GF-D8 (cell line): ENCODE measurements around the gene MELTF.

Experiments
- DNase-seq: peaks from one replicate; lab custom pipeline; 2025; lab: John Stamatoyannopoulos, UW

Gene MELTF

DNA sequence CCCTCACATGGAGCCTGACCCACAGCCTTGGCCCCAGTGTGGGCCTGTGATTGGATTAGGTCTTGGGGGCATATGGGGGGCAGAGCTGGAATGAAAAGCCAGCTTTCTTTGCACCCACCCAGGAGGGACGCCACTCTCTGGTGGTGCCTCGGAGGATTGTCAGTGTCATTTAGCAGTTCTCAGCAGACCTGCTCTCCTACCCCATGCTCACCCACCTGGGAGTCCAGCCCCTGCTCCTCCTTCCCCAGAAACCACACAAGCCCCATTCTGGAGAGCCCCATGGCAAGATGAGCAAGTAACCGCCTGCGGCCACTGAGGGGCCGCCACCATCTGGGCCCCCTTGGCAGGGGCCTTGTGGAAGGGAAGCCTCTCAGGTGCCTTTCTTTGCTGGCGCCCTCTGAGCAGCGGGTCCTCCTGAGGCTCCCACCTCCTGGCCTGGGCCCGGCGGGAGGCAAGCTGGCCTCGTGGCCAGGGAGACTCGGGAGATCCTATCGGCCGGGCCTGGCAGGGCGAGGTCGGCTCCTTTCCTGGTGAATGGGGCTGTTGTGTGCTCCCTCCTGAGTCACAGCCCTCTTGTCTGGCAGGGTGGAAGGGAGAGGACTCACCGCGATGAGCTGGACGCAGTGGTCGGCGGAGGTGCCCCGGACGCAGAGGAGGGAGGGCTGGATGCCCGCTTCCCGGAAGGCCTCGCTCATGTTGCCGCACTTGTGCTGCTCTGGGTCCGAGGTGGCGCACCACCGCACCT is 2.3 kb downstream of the MELTF start:
- no peak for DNase-seq

DNA sequence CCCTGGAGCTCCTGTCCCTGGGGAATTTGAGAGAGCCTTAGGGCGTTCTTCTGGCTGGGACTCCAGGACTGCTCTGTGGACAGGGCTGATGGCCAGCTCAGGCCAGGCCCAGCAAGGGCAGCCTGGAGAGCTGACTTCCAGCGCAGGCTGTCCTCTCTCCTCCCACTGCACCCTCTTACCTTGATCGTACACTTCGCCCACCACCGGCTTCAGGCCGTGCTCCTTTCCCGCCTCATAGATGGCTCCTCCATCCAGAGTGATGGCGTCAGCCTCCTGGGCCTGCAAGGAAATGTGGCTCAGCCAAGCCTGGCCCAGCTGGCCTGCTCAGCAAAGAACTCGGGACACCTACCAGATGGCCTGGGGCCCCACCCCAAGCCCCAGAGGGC is 3.1 kb downstream of the MELTF start:
- no peak for DNase-seq

DNA sequence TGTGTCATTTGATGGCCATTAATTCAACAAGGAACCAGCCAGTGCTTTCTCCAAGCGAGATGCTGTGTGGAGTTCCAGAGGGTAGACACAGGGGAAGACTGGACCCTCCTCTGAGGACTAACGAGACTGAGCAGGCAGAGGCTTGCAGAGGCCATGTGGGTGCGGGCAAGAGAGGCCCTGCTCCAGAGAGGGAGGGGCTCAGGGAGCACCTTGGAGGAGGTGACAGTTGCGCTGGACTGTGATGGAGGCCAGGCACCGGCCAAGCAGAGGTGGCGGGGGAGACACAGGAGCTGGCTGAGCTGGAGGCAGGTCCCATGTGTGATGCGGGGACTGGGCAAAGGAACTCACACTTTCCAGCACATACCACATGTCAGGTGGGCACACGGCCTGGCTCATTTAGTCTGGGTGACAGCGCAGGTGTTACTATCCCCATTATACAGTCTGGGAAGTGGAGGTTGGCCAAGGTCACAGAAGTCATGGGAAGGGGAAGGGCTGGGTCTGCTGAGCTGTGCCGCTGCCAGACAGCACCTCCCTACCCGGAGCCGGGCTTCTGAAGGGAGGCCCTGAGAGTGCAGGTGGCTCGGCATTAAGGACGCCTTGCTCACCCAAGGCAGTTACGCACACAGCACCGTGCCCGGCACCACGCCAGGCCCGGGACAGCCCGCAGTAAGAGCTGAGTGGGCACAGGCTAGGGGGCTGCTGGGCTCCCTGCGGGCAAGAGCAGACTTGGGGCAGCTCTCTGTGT is 3.7 kb downstream of the MELTF start:
- no peak for DNase-seq

DNA sequence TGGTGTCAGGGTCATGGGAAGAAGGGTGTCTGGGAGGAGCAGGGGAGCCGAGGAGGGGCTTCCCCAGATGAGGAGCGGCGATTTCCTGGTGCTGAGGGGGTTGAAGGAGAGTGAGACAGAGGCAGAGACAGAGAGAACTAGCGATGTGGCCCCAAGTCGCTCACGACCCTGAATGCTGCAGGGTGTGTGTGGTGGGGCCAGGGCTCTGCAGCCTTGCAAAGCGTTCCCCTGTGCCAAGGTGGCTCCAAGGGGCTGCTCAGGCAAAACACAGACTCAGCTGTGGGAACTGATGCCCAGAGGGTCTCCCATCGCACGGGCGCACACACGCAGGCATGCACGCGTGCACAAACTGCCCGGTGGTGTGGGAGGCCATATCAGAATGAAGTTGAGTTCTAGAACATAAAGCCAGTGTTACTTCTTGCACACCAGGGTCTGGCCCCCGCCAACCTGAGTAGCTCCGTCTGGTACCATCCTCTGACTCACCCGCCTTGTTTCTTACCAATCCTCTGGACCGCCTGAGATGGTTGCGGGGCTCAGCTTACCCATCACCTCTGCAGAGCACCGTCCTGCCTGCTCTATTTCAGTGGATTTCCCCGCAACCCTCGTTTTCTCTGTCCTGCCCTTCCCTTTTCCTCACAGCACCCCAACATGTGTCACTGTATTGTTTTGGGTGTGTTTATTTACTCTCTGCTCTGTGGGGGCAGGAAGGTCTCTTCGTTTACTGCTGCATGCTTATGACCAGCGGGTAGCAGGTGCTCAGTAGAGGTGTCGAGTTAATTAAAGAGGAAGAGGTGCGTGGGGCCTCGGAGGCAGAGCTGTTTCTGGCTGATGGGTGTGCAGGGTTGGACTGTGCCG is 4.5 kb downstream of the MELTF start:
- DNase-seq, result no peak

DNA sequence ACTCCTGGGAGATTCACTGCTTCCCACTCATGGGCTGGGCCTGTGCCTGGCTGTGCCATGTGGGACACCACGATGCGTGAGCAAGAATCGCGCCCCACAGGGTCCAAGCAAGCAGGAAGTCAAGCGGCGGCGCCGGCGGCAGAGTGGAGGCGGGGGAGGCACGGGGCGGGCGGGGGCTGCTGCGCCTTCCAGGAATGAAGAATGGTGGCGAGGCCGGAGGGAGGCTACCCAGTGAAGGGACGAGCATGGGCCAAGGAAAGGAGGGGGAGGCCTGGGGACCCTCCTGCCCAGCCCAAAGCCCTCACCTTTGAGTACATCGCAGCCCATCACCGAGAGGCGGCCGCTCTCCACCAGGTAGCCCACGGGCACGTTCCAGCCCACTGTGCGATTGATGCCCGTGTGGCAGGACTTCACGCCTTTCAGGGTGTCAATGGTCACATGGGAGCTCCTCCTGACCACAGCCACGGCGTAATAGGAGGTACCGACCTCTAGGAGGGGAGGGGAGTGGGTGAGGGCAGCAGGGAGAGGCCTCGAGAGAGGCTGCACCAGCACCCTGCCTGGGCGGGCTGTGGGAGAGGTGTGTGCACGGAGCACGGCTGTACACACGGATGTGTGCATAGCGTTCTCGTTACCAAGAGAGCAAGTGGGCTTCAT is 5.5 kb downstream of the MELTF start:
- DNase-seq, result no peak

DNA sequence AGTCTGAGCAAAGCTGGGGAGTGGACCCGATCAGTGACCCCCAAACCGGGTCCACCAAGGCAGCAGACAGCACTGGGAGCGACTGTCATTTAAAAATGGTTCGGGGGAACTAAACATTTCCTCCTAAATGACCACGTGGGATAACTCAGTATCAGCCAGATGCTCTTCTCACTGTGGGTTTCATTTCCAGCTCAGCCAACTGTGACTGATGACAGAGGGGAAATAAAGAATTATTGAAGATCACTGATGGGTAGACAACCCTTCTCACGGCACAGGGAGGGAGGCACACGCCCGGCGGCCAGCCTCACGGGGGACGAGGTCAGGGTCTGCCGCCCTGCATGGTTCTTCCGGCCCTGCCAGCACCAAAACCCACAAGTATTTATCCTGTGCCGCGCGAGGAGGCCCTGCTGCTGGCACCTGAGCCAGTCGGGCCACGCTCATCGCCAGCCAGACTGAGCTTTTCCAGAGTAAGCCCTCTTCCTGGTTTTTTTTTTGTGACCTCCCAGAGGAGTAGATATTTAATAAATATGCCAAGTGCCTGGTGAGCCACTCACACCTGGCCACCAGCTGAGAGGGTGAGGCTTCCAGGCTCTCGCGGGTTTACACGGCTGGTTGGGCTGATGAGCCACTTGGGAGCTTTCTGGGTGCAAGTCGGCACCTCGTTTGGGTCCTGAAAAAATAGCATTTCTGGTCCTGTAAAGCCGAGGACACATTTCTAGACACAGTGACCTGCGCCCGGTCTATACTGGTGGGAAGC is 6.2 kb downstream of the MELTF start:
- no peak for DNase-seq

DNA sequence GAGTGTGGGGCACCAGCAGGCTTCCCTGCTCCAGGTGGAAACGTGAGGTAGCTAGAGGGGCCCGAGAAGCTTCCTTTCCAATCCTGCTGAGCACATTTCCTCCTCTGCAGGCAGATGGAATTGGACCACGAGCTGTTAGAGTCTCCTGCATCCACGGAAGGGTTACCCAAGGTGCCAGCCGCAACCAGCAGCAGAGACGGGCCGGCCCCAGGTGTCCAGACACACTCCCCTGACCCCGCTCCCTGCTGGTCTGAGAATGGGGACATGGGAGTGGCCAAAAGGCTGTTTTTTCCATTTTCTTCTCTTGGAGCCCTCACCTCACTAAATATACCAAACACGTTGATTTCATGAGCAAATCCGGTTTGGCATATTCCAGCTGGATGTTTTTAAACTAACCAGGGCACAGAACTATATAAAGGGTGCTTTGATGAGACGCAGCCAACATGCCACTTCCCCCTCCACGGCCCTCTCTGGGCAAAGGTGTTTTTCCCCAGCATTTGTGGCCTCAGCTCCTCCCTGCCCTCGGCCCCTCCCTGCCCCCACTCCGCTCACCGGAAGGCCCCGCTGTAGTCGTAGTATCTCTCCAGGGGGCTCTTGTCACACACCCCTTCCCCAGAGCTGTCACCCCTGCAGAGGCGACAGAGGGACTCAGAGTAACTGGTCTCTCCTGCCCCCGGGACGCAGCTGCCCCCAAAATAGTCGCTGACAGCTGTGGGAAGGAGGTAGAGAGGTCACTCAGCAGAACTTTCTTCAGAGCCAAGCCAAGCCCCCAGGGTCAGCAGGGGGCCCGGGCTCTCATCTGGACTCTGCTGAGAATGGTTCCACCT is 7.0 kb downstream of the MELTF start:
- no peak for DNase-seq

DNA sequence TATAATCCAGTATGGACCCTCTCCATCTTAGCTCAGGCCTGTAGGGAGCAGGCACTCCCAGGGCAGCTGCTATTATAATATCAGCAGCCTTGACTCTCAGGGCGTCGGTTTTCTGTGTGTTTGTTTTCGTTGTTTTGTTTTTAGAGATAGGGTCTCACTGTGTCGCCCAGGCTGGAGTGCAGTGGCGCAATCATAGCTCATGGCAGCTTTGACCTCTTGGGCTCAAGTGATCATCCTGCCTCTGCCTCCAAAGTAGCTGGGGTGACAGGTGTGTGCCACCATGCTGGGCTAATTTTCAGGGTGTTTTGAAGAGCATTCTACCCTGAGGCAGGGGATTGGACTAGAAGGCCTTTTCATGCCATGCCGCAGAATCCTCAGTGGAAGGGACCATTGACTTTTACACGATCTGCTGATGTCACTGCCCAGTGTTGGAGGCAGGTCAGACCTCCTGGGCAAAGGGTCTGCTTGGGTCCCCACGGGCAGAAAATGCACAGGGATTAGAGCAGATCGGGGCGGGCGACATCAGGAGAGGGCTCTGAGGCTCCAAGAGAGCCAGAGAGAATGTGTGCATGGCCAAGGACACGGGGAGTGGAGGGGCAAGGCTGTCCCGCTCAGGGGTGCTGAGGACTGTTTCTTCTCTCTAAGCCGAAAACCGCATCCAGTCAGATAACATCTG is 7.8 kb downstream of the MELTF start:
- no peak for DNase-seq

DNA sequence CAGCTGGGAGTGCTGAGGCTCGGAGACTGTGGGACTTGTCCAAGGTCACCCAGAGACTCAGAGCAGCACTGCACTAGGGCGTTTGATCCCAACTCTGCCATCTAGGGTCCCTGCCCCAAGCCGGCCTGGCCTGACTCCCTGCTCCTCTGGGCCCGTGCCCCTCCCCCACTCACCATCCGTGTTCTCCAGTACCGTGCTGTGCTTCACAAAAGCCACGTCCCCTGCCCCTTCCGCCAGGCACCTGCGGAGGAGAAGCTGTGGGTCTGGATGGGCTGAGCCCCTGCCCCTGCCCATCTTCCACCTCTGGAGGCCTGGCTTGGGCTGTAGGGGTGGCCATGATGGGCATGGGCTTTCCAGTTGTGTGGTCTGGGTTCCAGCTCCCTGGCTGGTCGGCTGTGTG is 8.4 kb downstream of the MELTF start:
- DNase-seq, result no peak

DNA sequence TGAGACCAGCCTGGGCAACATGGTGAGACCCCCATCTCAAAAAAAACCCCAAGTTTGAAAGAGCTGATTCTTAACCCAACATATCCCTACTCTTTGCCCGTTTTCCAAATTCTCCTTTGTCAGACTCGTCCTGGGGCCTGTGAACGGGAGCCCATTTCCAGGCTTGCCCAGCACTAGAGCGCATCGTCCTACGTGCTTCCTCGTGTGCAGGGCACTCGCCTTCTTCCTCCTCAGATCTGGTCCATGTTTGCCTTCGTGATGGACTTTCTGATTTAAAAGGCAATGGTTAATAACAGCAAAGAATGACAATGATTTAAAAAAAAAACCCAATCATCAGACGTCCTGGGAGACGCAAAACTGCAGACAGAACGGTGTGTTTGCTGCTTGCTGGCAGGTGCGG is 10.1 kb downstream of the MELTF start:
- DNase-seq, result no peak

DNA sequence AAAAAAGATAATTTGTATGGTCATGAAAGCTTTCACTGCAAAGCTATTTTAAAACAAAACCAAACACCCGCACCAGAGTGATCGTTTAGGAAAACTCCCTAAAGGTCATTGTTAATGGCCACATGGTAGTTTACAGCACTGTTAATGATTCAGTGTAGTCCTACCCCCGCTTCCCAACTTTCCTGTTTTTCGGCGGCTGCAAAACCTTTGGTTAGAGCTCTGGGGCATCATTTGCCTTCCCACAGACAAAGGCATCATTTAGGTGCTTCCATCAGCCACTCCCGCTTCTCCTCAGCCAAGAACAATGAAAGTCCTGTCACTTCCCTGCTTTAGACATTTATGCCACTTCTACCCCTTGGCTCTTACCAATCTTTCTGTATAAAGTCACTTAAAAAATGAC is 10.6 kb downstream of the MELTF start:
- DNase-seq, result no peak

DNA sequence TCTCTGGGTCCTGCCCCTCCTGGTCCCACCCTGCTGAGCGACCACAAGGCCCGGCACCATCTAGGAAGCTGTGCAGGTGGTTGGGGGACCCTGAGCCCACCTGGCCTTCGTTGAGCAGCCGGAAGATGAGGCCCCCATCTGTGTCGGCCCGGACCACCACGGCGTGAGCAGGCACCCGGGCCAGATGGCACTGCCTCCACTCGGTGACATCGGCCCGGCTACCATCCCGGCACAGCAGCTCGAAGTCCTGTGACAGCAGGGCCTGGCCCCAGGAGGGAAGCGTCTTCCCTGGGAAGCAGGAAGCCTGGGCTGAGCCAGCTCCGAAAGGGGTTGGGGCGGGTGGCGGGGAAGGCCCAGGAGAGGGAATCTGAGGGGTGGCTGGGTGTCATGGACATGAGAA is 12.6 kb downstream of the MELTF start:
- DNase-seq, result no peak

DNA sequence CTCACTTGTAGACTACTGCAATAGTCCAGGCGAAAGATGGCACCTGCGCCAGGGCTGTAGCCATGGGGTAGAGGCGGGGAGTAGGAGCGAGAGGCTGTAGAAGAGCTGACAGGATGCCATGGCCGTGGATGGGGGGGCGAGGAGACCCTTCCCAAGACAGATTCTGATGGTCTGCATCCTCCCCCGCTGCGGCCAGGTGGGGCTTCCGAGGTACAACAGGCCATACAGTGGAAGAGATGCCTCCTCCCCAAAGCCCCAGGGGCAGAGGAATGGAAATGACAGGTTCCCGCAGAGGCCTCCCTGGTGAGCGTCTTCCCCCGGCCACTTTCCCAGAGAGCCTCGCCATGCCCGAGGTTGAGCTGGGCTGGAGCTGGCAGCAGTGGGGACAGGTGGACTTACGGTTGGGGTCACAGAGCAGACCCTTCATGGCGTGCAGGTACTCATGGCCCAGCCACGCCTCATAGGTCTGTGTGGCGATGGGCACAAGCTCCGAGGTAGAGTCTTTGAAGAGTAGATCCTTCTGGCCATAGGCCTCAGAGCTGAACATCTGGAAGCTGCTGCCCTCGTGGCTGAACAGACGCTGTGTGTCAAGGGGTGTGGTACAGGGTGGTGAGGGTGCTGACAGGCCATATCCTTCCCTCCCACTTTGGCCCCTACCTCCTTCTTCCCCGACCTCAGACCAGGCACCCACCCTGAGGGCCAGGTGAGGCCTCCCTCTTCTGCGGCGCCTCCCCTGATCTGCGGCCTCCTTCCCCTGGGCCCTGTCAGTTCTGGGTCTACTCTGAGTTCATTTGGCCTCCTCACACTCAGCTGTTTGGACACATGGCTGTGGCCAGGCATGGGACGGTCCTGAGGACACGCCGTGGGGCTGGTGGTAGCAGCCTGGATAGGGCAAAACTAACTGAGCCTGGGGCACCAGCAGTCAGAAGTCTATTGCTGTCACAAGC is 13.6 kb downstream of the MELTF start:
- DNase-seq, result no peak

DNA sequence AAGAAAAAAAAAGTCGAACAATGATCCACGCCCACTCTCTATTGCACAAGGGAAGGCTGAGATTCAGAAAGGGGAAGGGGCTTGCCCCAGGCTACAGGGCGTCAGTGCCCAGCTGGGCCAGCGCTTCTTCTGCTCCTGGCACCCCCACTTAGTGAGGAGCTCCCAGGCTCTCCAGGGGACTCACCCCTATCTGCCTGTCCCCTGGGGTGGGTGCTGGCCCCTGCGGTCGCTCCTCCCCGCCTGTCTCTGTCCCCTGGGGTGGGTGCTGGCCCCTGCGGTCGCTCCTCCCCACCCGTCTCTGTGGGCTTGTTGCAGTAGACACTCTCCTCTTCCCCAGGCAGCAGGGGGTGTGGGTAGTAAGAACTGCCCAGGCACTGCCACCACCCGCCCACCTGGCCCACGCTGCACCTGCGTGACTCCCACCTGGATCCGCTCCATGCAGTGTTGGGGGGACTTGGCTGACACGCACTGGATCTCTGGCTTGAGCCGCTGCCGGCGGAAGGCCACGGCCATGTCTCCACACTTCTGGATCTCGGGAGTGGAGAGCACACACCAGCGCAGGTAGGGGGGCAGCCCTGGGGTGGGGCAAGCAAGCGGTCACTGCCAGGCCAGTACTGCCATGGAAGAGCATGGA is 14.6 kb downstream of the MELTF start:
- no peak for DNase-seq

DNA sequence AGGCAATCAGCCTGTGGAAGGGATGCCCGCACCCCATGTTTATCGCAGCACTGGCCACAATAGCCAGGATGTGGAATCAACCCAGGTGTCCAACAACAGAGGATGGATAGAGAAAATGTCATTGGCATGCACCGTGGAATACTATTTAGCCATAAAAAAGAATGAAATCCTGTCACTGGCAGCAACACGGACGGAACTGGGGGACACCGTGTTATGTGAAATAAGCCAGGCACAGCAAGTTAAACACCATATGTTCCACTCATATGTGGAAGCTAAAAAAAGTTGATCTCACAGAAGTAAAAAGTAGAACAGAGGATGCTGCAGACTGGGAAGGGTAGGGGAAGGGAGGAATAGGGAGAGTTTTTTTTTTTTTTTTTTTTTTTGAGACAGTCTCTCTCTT is 15.6 kb downstream of the MELTF start:
- DNase-seq, result no peak

DNA sequence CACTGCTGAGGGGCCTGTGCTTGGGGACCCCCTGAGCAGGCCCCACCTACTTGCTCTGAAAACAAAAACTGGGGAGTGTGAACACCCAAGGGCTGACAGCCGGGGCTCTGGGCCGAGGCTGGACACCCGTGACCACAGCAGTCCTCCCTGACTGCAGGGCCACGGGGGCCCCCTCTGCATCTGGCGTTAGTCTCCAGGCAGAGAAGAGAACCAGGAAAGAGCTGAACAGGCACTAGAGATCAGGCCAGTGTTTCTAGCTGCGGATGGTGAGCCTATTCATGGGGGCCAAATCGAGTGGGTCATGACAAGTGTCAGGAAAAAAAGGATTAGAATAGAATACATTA is 17.1 kb downstream of the MELTF start:
- DNase-seq, result no peak

DNA sequence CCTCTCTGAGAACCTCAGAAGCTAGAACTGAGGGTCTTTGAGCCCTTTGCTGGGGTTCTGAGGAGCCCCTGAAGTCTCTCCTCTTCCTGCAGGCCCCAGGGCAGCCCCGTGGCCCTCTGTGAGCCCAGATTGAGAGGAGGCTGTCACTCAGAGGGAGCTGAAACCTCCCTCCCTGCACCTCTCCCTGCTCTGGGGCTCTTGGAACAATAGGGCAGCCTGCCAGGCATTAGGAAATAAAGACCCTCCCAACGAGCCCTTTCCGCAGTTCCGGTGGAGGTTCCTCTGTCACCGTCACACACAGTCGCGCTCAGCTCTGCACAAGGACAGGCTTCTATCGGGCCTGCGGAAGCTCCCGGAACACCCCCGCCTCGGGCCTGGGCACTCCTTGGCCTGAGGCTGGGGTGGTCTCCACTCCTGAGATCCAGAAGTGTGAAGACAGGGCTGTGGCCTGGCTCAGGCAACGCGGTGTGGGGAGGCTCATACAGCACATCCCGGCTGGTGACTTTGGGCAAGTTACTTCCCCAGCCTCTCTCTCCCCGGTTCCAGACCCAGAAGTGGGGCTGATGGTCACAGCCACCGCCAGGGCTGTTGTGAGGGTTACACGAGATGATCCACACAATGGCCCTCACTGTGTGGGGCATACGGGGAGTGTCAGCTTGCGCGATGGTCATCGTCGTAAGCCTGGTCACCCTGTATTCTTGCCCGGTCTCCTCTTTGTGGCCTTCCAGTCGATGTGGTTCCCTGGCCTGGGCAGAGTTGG is 17.7 kb downstream of the MELTF start:
- DNase-seq, result no peak
